ENCODE data around the gene KCNQ2.

KCNQ2 gene

GRCh38 chr20:63469713-63470101 is 2.7 kb downstream of the KCNQ2 start:
- FAIRE-seq, result no peak

GRCh38 chr20:63469019-63469712 is 3.3 kb downstream of the KCNQ2 start:
- no peak for FAIRE-seq

- no peak for FAIRE-seq
Measured at GRCh38 chr20:63468421-63468820, 4.0 kb downstream of the KCNQ2 start.

- no peak for FAIRE-seq
Measured at GRCh38 chr20:63467294-63468083, 5.0 kb downstream of the KCNQ2 start.

GRCh38 chr20:63466861-63467260 is 5.6 kb downstream of the KCNQ2 start:
- FAIRE-seq, result no peak

GRCh38 chr20:63466250-63466825 is 6.1 kb downstream of the KCNQ2 start:
- no peak for FAIRE-seq

- no peak for FAIRE-seq
Measured at GRCh38 chr20:63465380-63466249, 6.8 kb downstream of the KCNQ2 start.

- no peak for FAIRE-seq
Measured at GRCh38 chr20:63464289-63464635, 8.2 kb downstream of the KCNQ2 start.

- FAIRE-seq, result no peak
Measured at GRCh38 chr20:63463400-63464288, 8.8 kb downstream of the KCNQ2 start.

- no peak for FAIRE-seq
Measured at GRCh38 chr20:63462244-63462643, 10.2 kb downstream of the KCNQ2 start.

GRCh38 chr20:63461104-63461763 is 11.2 kb downstream of the KCNQ2 start:
- FAIRE-seq, result no peak

GRCh38 chr20:63459070-63459380 is 13.4 kb downstream of the KCNQ2 start:
- FAIRE-seq, result no peak

GRCh38 chr20:63458170-63459069 is 14.0 kb downstream of the KCNQ2 start:
- no peak for FAIRE-seq

GRCh38 chr20:63457737-63458136 is 14.7 kb downstream of the KCNQ2 start:
- no peak for FAIRE-seq

GRCh38 chr20:63456429-63457284 is 15.8 kb downstream of the KCNQ2 start:
- no peak for FAIRE-seq

- FAIRE-seq, result no peak
Measured at GRCh38 chr20:63455568-63455859, 16.9 kb downstream of the KCNQ2 start.

- no peak for FAIRE-seq
Measured at GRCh38 chr20:63454731-63455567, 17.5 kb downstream of the KCNQ2 start.

- no peak for FAIRE-seq
Measured at GRCh38 chr20:63452821-63453523, 19.5 kb downstream of the KCNQ2 start.

Data from islet of Langerhans (tissue), 1 donor.